AG04450 (cell line): ENCODE data around the gene ITGAE. TPM values are rescaled to one million over a fixed set of nuclear protein-coding genes. Genes with fewer than 3 reads are reported as not detected.

Experiments
- CTCF ChIA-PET: fragments of 300-600, 350-600 bp; formaldehyde crosslinking; extraction: SDS; loops from one replicate; lab custom pipeline; 2022; ENCODE audit warnings: antibody characterized with exemption, inconsistent platforms; lab: Charles Lee
- POLR2A ChIA-PET: fragments of 350-600 bp; formaldehyde crosslinking; extraction: SDS; loops from one replicate; lab custom pipeline; 2021; ENCODE audit warnings: antibody characterized with exemption, inconsistent platforms; lab: Yijun Ruan, JAX
- DNase-seq: peaks from one replicate; pipeline ENCODE4 v3.0.0-alpha.2; 2011; ENCODE audit warnings: low read depth, low spot score
- H3K27ac ChIP-seq: one replicate; pipeline ENCODE4 v1.5.1; 2012; ENCODE audit warnings: low read depth, low read length, control low read depth
- H3K27me3 ChIP-seq: one replicate; pipeline ENCODE4 v1.6.0; 2012; ENCODE audit warnings: low read length; ENCODE audit not compliant: control insufficient read depth, insufficient read depth
- H3K4me3 ChIP-seq: 2 replicates; pipeline ENCODE4 v1.5.1; 2011; ENCODE audit warnings: mild to moderate bottlenecking, low read depth, low read length, control low read depth
- H3K9me3 ChIP-seq: 2 replicates; pipeline ENCODE4 v1.5.1; 2012; ENCODE audit warnings: low read length; ENCODE audit not compliant: control insufficient read depth, insufficient read depth
- CTCF ChIP-seq: IDR thresholded peaks from 2 replicates; pipeline ENCODE4 v1.5.1; 2011; ENCODE audit warnings: low read depth, low read length, control low read depth, inconsistent platforms
- polyA plus RNA-seq: library from polyadenylated mRNA; depleted of rRNA; stranded (reverse); fragments of >200 nt; gene quantifications from 2 replicates; pipeline ENCODE4 v1.2.3, GENCODE V29; 2011

The ITGAE gene
- polyA plus RNA-seq, 1 experiment = 98.1 TPM

- no peak overlapping the region for H3K4me3 ChIP-seq
- H3K9me3 ChIP-seq = no peaks in the 10 kb centered on the region
- ChIA-PET POLR2A (interaction anchor here (1.0 kb wide), 1 partner anchor 14 kb away, joined by 3 read pairs; no protein-coding TSS in a partner anchor), CTCF (interaction anchor here (0.6 to 6.6 kb wide), 4 partner anchors 12 to 690 kb away, joined by 3 to 116 read pairs (median 46); partner anchors contain the start of gene NCBP3)
- no peak overlapping the region for H3K27ac ChIP-seq
- no peak for TF ChIP-seq CTCF
- no peak for DNase-seq
- no peaks in the 10 kb centered on the region for H3K27me3 ChIP-seq
These were observed 25.2 kb upstream of the ITGAE start for GRCh38 chr17:3826191-3826590.

GRCh38 chr17:3821101-3821500 is 20.1 kb upstream of the ITGAE start:
- no peak for TF ChIP-seq CTCF
- H3K4me3 ChIP-seq = no peak overlapping the region
- ChIA-PET CTCF (interaction anchor here (1.1 kb wide), 1 partner anchor 25 kb away, joined by 6 read pairs; the partner anchor contains the start of gene NCBP3), POLR2A (no interaction called here)
- DNase-seq = no peak
- no peaks in the 10 kb centered on the region for H3K9me3 ChIP-seq
- no peaks in the 10 kb centered on the region for H3K27me3 ChIP-seq
- no peak overlapping the region for H3K27ac ChIP-seq

DNA sequence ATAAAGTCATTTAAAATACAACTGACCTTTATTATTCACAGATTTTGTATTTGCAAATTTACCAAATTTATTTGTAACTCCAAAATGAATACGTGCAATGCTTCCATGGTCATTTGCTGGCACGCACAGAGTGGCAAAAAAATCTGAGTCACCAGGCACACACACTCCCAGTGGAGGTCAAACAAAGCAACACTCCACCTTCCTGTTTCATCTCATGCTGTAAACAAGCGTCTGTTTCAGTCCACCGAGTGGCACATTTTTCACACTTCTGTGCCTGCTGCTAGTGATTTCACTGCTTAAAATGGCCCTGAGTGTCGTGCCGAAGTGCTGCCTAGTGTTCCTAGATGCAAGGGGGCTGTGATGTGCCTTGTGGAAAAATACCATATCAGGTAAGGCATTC is 17.8 kb upstream of the ITGAE start:
- ChIA-PET CTCF (interaction anchor here (0.7 to 2.3 kb wide), 2 partner anchors 9 to 81 kb away, joined by 3 to 8 read pairs; no protein-coding TSS in a partner anchor), POLR2A (no interaction called here)
- TF ChIP-seq CTCF = no peak
- no peaks in the 10 kb centered on the region for H3K9me3 ChIP-seq
- H3K27me3 ChIP-seq = no peaks in the 10 kb centered on the region
- DNase-seq = no peak
- no peak overlapping the region for H3K27ac ChIP-seq
- no peak overlapping the region for H3K4me3 ChIP-seq

DNA sequence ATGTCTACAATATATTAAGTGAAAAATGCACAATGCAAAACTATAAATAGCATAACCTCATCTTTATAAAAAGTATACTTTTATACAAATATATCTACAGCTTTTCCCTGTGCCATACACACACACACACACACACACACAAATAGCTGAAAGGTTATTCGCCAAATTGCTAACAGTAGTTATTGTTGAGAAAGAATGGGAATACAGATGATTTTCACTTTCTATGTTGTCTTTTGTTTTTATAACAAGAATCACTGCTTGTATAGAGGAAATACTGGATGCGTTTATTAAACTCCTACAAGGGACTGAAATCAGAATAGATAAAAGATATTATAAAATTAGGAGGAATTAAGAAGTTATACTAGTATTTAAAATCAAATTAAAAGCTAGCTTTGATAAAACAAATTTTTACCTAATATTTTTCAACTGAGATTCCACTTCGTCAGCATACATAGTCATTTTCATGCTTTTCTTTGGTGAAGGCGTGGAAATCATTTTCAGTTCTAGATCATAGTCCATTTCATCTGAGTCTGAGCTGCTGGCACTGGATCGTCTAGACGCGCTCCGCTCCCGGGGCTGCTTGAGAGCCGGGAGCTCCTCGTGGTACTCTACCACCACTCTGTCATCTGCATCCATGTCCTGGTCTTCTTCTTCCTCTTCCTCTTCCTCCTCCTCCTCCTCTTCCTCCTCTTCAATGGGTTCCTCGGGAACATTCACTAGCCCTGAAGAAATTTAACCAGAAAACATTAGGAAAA is 17.0 kb upstream of the ITGAE start:
- CTCF ChIA-PET = interaction anchor here (0.7 to 3.7 kb wide), 3 partner anchors 10 to 80 kb away, joined by 3 to 19 read pairs (median 8); partner anchors contain the start of gene NCBP3
- H3K27ac ChIP-seq = no peak overlapping the region
- TF ChIP-seq CTCF = no peak
- no peaks in the 10 kb centered on the region for H3K27me3 ChIP-seq
- POLR2A ChIA-PET = no interaction called here
- no peaks in the 10 kb centered on the region for H3K9me3 ChIP-seq
- H3K4me3 ChIP-seq = no peak overlapping the region
- DNase-seq = no peak

GRCh38 chr17:3815925-3816324 is 14.9 kb upstream of the ITGAE start:
- ChIA-PET CTCF (interaction anchor here (3.2 to 3.7 kb wide), 2 partner anchors 30 to 78 kb away, joined by 18 to 19 read pairs; partner anchors contain the start of gene NCBP3), POLR2A (no interaction called here)
- 0 out of 2 replicates have a peak, but pooled peaks have one; percentile 18 for TF ChIP-seq CTCF

More at GRCh38 chr17:3815925-3816324, 14.9 kb upstream of the ITGAE start:
- no peak for DNase-seq
- Histone ChIP-seq H3K9me3 (no peaks in the 10 kb centered on the region), H3K27me3 (no peaks in the 10 kb centered on the region), H3K27ac (no peak overlapping the region), H3K4me3 (no peak overlapping the region)
